IMR-90 (cell line): ENCODE data around the gene SYNGR3. TPM values are rescaled to one million over a fixed set of nuclear protein-coding genes. Genes with fewer than 3 reads are reported as not detected.

Source experiments
- ATAC-seq: fragments of 200-7000 bp; cut with Tn5 transposase; 2 replicates; pipeline ENCODE4 v1.9.1; 2020; ENCODE audit warnings: low read depth, mild to moderate bottlenecking, moderate library complexity
- BruUV-seq: library from RNA; stranded (reverse); fragments of 400-500 nt; replicated peaks from 2 replicates; lab custom pipeline; 2021; lab: Mats Ljungman, UMichigan
- CTCF ChIA-PET: fragments of 300-600 bp; formaldehyde crosslinking; extraction: SDS; loops from one replicate; lab custom pipeline; 2021; ENCODE audit warnings: antibody characterized with exemption; lab: Yijun Ruan, JAX
- POLR2A ChIA-PET: fragments of 300-600 bp; sonication (Branson Sonifier 250); formaldehyde crosslinking; loops from one replicate; lab custom pipeline; 2022; ENCODE audit warnings: antibody characterized with exemption; ENCODE audit not compliant: unreplicated experiment; lab: Charles Lee
- DNase-seq: peaks from one replicate; pipeline ENCODE4 v3.0.0; 2013
- H2AFZ ChIP-seq: replicated peaks from 2 replicates; pipeline ENCODE3; 2013; ENCODE audit warnings: low read length, mild to moderate bottlenecking; ENCODE audit not compliant: poor library complexity
- H2AK5ac ChIP-seq: 2 replicates; pipeline ENCODE4 v1.6.1; 2013; ENCODE audit warnings: low read depth, low read length, inconsistent platforms
- H2AK9ac ChIP-seq: replicated peaks from 2 replicates; pipeline ENCODE3; 2013; ENCODE audit warnings: mild to moderate bottlenecking, low read depth, low read length, moderate library complexity; ENCODE audit not compliant: poor library complexity
- H2BK120ac ChIP-seq: 2 replicates; pipeline ENCODE4 v1.6.1; 2013; ENCODE audit warnings: low read depth, low read length, inconsistent platforms
- H2BK15ac ChIP-seq: 3 replicates; pipeline ENCODE4 v1.6.1; 2013; ENCODE audit warnings: low read depth, low read length, inconsistent platforms
- H2BK20ac ChIP-seq: 2 replicates; pipeline ENCODE4 v1.6.1; 2013; ENCODE audit warnings: low read depth, mild to moderate bottlenecking, inconsistent platforms, low read length, moderate library complexity
- H2BK5ac ChIP-seq: 2 replicates; pipeline ENCODE4 v1.6.1; 2013; ENCODE audit warnings: mild to moderate bottlenecking, low read depth, low read length, inconsistent platforms; ENCODE audit not compliant: poor library complexity, severe bottlenecking
- H3K14ac ChIP-seq: replicated peaks from 2 replicates; pipeline ENCODE4 v1.6.1; 2013; ENCODE audit warnings: low read depth, low read length, inconsistent platforms
- H3K18ac ChIP-seq: 2 replicates; pipeline ENCODE4 v1.6.1; 2013; ENCODE audit warnings: low read depth, low read length, control low read depth
- H3K23ac ChIP-seq: 2 replicates; pipeline ENCODE4 v1.6.1; 2013; ENCODE audit warnings: low read depth, low read length, inconsistent platforms
- H3K27ac ChIP-seq: 2 replicates; pipeline ENCODE4 v1.5.1; 2013; ENCODE audit warnings: mild to moderate bottlenecking, control low read depth, low read length; ENCODE audit not compliant: insufficient read depth
- H3K27me3 ChIP-seq: 2 replicates; pipeline ENCODE4 v1.6.1; 2013; ENCODE audit warnings: low read length; ENCODE audit not compliant: control insufficient read depth, insufficient read depth
- H3K36me3 ChIP-seq: 2 replicates; pipeline ENCODE4 v1.6.1; 2013; ENCODE audit warnings: low read length, mixed read lengths; ENCODE audit not compliant: control insufficient read depth, insufficient read depth
- H3K4ac ChIP-seq: 2 replicates; pipeline ENCODE4 v1.6.1; 2013; ENCODE audit warnings: low read depth, low read length, inconsistent platforms
- H3K4me1 ChIP-seq: 2 replicates; pipeline ENCODE4 v1.6.1; 2013; ENCODE audit warnings: low read length, mixed read lengths; ENCODE audit not compliant: control insufficient read depth, insufficient read depth
- H3K4me2 ChIP-seq: 2 replicates; pipeline ENCODE4 v1.6.1; 2013; ENCODE audit warnings: low read depth, mild to moderate bottlenecking, control low read depth, low read length, moderate library complexity
- H3K4me3 ChIP-seq: 2 replicates; pipeline ENCODE4 v1.5.1; 2013; ENCODE audit warnings: low read depth, mild to moderate bottlenecking, control low read depth, low read length, moderate library complexity; ENCODE audit not compliant: insufficient read depth
- H3K56ac ChIP-seq: 2 replicates; pipeline ENCODE4 v1.6.1; 2013; ENCODE audit warnings: low read length, inconsistent platforms; ENCODE audit not compliant: insufficient read depth; ENCODE audit errors: extremely low read depth
- H3K79me1 ChIP-seq, 2 experiments: 2 replicates each; pipeline ENCODE4 v1.6.1; 2013; ENCODE audit warnings: low read length in 2 of 2, inconsistent platforms in 1 of 2, low read depth in 1 of 2
- H3K9ac ChIP-seq: 2 replicates; pipeline ENCODE4 v1.6.1; 2013; ENCODE audit warnings: low read depth, low read length, control low read depth
- H3K9me1 ChIP-seq: 2 replicates; pipeline ENCODE4 v1.6.1; 2013; ENCODE audit warnings: low read length, inconsistent platforms; ENCODE audit not compliant: insufficient read depth
- H3K9me3 ChIP-seq: 2 replicates; pipeline ENCODE4 v1.6.1; 2013; ENCODE audit warnings: low read length; ENCODE audit not compliant: control insufficient read depth, insufficient read depth
- H4K20me1 ChIP-seq: 2 replicates; pipeline ENCODE4 v1.6.1; 2013; ENCODE audit warnings: low read length, inconsistent platforms; ENCODE audit not compliant: insufficient read depth
- H4K5ac ChIP-seq: 2 replicates; pipeline ENCODE4 v1.6.1; 2013; ENCODE audit warnings: mild to moderate bottlenecking, low read depth, low read length, control low read depth
- H4K8ac ChIP-seq, 2 experiments: 2 replicates each; pipeline ENCODE4 v1.6.1; 2013; ENCODE audit warnings: low read depth in 2 of 2, low read length in 2 of 2, control low read depth in 1 of 2, inconsistent platforms in 1 of 2
- H4K91ac ChIP-seq: 2 replicates; pipeline ENCODE4 v1.6.1; 2013; ENCODE audit warnings: low read depth, low read length, inconsistent platforms; ENCODE audit not compliant: insufficient read depth
- CEBPB ChIP-seq: IDR thresholded peaks from 2 replicates; pipeline ENCODE4 v1.6.1; 2012; ENCODE audit warnings: low read depth, low read length, improper control_type of control experiment
- CHD1 ChIP-seq: IDR thresholded peaks from 2 replicates; pipeline ENCODE4 v1.6.1; 2012; ENCODE audit warnings: low read depth, low read length, improper control_type of control experiment
- CTCF ChIP-seq: conservative IDR thresholded peaks from 2 replicates; pipeline ENCODE4 v1.5.1; 2012; ENCODE audit warnings: mild to moderate bottlenecking, low read depth, low read length, improper control_type of control experiment
- ELK1 ChIP-seq: fragments of 150-350 bp; IDR thresholded peaks from 2 replicates; pipeline ENCODE4 v1.6.1; 2016; ENCODE audit warnings: low read depth, mild to moderate bottlenecking, low read length, moderate library complexity, borderline replicate concordance
- MAZ ChIP-seq: IDR thresholded peaks from 2 replicates; pipeline ENCODE4 v1.6.1; 2012; ENCODE audit warnings: low read depth, mild to moderate bottlenecking, low read length, improper control_type of control experiment, moderate library complexity, borderline replicate concordance
- MXI1 ChIP-seq: IDR thresholded peaks from 2 replicates; pipeline ENCODE4 v1.6.1; 2012; ENCODE audit warnings: low read depth, mild to moderate bottlenecking, low read length, moderate library complexity, borderline replicate concordance
- RAD21 ChIP-seq: IDR thresholded peaks from 2 replicates; pipeline ENCODE4 v1.6.1; 2012; ENCODE audit warnings: low read length, improper control_type of control experiment
- RCOR1 ChIP-seq: IDR thresholded peaks from 2 replicates; pipeline ENCODE4 v1.6.1; 2012; ENCODE audit warnings: mild to moderate bottlenecking, low read length, improper control_type of control experiment; ENCODE audit not compliant: insufficient replicate concordance
- RFX5 ChIP-seq: IDR thresholded peaks from 2 replicates; pipeline ENCODE4 v1.8.0; 2012; ENCODE audit warnings: low read depth, mild to moderate bottlenecking, low read length, moderate library complexity
- WGBS, 2 experiments: methylation state at CpG; one replicate each; pipeline versions ENCODE4 v1.1.5 to v1.1.7; 2013; ENCODE audit warnings: missing lambda C conversion rate in 2 of 2; ENCODE audit not compliant: insufficient read length in 1 of 2; ENCODE audit errors: extremely low coverage in 2 of 2; 5-methylcytosine and 5-hydroxymethylcytosine counted together
- dilution Hi-C: fragments of 300-500 bp; cut with HindIII; formaldehyde crosslinking; loops from one replicate; pipeline ENCODE4 v1.14.3; 2018; ENCODE audit warnings: low sequenced_read_pairs; ENCODE audit not compliant: unreplicated experiment
- in situ Hi-C: fragments of 300-500 bp; cut with MboI; formaldehyde crosslinking; loops from 3 replicates; pipeline ENCODE4 v1.14.3; 2019; ENCODE audit warnings: low sequenced_read_pairs, inconsistent platforms, mixed read lengths
- intact Hi-C: fragments of 100-400 bp; cut with micrococcal nuclease; formaldehyde crosslinking; loops from 2 replicates; pipeline ENCODE4 v1.10.0; 2022
- polyA plus RNA-seq, 3 experiments: library from polyadenylated mRNA; depleted of rRNA; stranded (reverse); fragments of >200 nt; gene quantifications; 2 replicates each; pipeline ENCODE4 v1.2.3, GENCODE V29; 2012; ENCODE audit warnings: low replicate concordance in 1 of 3
- total RNA-seq: library from RNA; depleted of rRNA; stranded (reverse); fragments of >200 nt; gene quantifications from 2 replicates; pipeline ENCODE4 v1.2.3, GENCODE V29; 2012
- TF ChIP-seq, protein P1 (sequence below): fragments of 150-350 bp; IDR thresholded peaks from 2 replicates; pipeline ENCODE4 v1.6.1; 2017; ENCODE audit warnings: mild to moderate bottlenecking, antibody characterized with exemption, low read length, low read depth

The SYNGR3 gene
- total and polyA plus RNA-seq, 2 of the 4 experiments (the other 2 are of a cell fraction) = 1.8 to 5.8 TPM

GRCh38 chr16:2042986-2043666, 53.4 kb downstream of the SYNGR3 start:
- in situ Hi-C loops = no loop called here
- H3K4ac ChIP-seq = peak overlapping the region; percentile 40
- H3K9me1 ChIP-seq = peaks cover 15% of the 10 kb centered on the region
- intact Hi-C loops = no loop called here
- H3K23ac ChIP-seq = no peak overlapping the region
- no peak overlapping the region for H3K18ac ChIP-seq
- H2BK120ac ChIP-seq = no peak overlapping the region
- 100% methylated on average over 4 of the region's 11 CpGs; no CpG with 5 or more reads in 1 of the 2 experiments for WGBS, 2 experiments
- ChIA-PET POLR2A (no interaction called here), CTCF (no interaction called here)
- TF ChIP-seq CTCF (no peak), CHD1 (no peak), RAD21 (no peak), ELK1 (no peak), MXI1 (no peak), RCOR1 (no peak), RFX5 (no peak), CEBPB (no peak), MAZ (no peak)
- TF ChIP-seq, protein P1, sequence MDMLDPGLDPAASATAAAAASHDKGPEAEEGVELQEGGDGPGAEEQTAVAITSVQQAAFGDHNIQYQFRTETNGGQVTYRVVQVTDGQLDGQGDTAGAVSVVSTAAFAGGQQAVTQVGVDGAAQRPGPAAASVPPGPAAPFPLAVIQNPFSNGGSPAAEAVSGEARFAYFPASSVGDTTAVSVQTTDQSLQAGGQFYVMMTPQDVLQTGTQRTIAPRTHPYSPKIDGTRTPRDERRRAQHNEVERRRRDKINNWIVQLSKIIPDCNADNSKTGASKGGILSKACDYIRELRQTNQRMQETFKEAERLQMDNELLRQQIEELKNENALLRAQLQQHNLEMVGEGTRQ = no peak
- peaks cover 14% of the 10 kb centered on the region; the same call in 1 of the 2 replicates for H3K36me3 ChIP-seq
- no peaks in the 10 kb centered on the region; the same call in 1 of the 2 replicates for H4K20me1 ChIP-seq
- no peak overlapping the region for H2BK5ac ChIP-seq
- no peak overlapping the region for H3K56ac ChIP-seq
- no peak overlapping the region for H3K14ac ChIP-seq
- H2AFZ ChIP-seq = no peak overlapping the region
- no peak overlapping the region for H4K8ac ChIP-seq
- no peak overlapping the region for H3K4me3 ChIP-seq
- H4K91ac ChIP-seq = no peak overlapping the region
- no peaks in the 10 kb centered on the region for H3K27me3 ChIP-seq
- no peak overlapping the region for H3K4me2 ChIP-seq
- peaks cover 36% of the 10 kb centered on the region for H3K4me1 ChIP-seq
- no TSS peak for BruUV-seq
- H2BK20ac ChIP-seq = no peak overlapping the region
- peaks cover 16 to 43% of the 10 kb centered on the region in 2 experiments; a peak in 3 of 4 replicates for H3K79me1 ChIP-seq
- no peaks in the 10 kb centered on the region for H3K9me3 ChIP-seq
- no peak overlapping the region for H4K5ac ChIP-seq
- H2BK15ac ChIP-seq = no peak overlapping the region
- DNase-seq (no peak), ATAC-seq (no peak)
- H2AK5ac ChIP-seq = 0 out of 2 replicates have a peak overlapping the region, but pooled peaks have one; percentile 21
- no peak overlapping the region for H3K27ac ChIP-seq
- dilution Hi-C loops = no loop called here
- H3K9ac ChIP-seq = no peak overlapping the region
- H2AK9ac ChIP-seq = peak overlapping the region; percentile 50
